Right lobe of liver (tissue), 6 donors: ENCODE measurements around the gene BEST1. TPM values are rescaled to one million over a fixed set of nuclear protein-coding genes. Genes with fewer than 3 reads are reported as not detected.

Experiments used
- ATAC-seq, 4 donors: fragments of 200-7000 bp; cut with Tn5 transposase; one replicate each; pipeline ENCODE4 v1.9.1; 2020; ENCODE audit warnings: mild to moderate bottlenecking in 4 of 4, moderate library complexity in 4 of 4
- DNase-seq, 3 donors: peaks; one replicate each; pipeline ENCODE4 v3.0.0-alpha.2; 2020
- H3K27ac ChIP-seq, 3 donors: fragments of 200-600 bp; one replicate each; pipeline ENCODE4 v1.8.0; 2022
- H3K27me3 ChIP-seq, 2 donors: fragments of 200-600 bp; one replicate each; pipeline ENCODE4 v1.8.0; 2022
- H3K36me3 ChIP-seq, 4 donors: fragments of 200-600 bp; sonication (generic) in 1 of 4; one replicate each; pipeline versions ENCODE4 v1.5.1 to v1.8.0; 2017 to 2022; ENCODE audit warnings: control low read depth in 1 of 4
- H3K4me1 ChIP-seq, 4 donors: fragments of 200-600 bp; sonication (generic) in 1 of 4; one replicate each; pipeline versions ENCODE4 v1.5.1 to v1.8.0; 2017 to 2022; ENCODE audit warnings: control low read depth in 1 of 4
- H3K4me3 ChIP-seq, 3 donors: fragments of 200-600 bp; one replicate each; pipeline ENCODE4 v1.8.0; 2022
- H3K9me3 ChIP-seq, 4 donors: fragments of 200-600 bp; sonication (generic) in 1 of 4; one replicate each; pipeline versions ENCODE4 v1.5.1 to v1.8.0; 2017 to 2022; ENCODE audit warnings: control low read depth in 1 of 4
- POLR2A ChIP-seq: fragments of 450-650 bp; IDR thresholded peaks from one replicate; pipeline ENCODE4 v1.6.1; 2017; ENCODE audit warnings: antibody characterized with exemption, mild to moderate bottlenecking
- WGBS: methylation state at CpG from one replicate; pipeline ENCODE4 v1.1.6; 2018; ENCODE audit warnings: low coverage, low lambda C conversion rate; ENCODE audit not compliant: insufficient coverage; ENCODE audit errors: missing lambda C conversion rate; 5-methylcytosine and 5-hydroxymethylcytosine counted together
- intact Hi-C, 2 donors: fragments of 100-400 bp; cut with DNase I; formaldehyde crosslinking; loops; one replicate each; pipeline versions ENCODE4 v1.11.2 to v1.14.1; 2022
- total RNA-seq, 6 experiments: library from RNA; depleted of rRNA in 2 of 6; stranded (reverse); fragments of >200 nt in 2 of 6; fragmentation: NEBNext Ultra II Directional in 3 of 6; extraction: Animal tissue kit (Norgen Biotek cat#: 25700) in 3 of 6; gene quantifications; one replicate each; pipeline versions ENCODE4 v1.1.0 to v1.2.4, GENCODE V29; 2016 to 2023
- TF ChIP-seq, protein P1 (sequence below), 4 donors: fragments of 200-600 bp in 3 of 4; fragments of 450-650 bp in 1 of 4; IDR thresholded peaks; one replicate each; pipeline versions ENCODE4 v1.5.1 to v1.8.0; 2016 to 2022; ENCODE audit warnings: antibody characterized with exemption in 4 of 4, mild to moderate bottlenecking in 2 of 4
- donor health status: DM: no; HTN: yes; CAD: no.
- donor health status: DM: no; HTN: no; CAD: no.
- donor health status: DM: no; HTN: no; CAD: no.
- donor health status: DM: no; HTN: yes; CAD: no.
- donor health status: DM: no; HTN: yes; CAD: no.

BEST1 gene
- total RNA-seq, 6 experiments from 2014 or later: 0.55 to 2.3 (median 0.91) TPM

DNA sequence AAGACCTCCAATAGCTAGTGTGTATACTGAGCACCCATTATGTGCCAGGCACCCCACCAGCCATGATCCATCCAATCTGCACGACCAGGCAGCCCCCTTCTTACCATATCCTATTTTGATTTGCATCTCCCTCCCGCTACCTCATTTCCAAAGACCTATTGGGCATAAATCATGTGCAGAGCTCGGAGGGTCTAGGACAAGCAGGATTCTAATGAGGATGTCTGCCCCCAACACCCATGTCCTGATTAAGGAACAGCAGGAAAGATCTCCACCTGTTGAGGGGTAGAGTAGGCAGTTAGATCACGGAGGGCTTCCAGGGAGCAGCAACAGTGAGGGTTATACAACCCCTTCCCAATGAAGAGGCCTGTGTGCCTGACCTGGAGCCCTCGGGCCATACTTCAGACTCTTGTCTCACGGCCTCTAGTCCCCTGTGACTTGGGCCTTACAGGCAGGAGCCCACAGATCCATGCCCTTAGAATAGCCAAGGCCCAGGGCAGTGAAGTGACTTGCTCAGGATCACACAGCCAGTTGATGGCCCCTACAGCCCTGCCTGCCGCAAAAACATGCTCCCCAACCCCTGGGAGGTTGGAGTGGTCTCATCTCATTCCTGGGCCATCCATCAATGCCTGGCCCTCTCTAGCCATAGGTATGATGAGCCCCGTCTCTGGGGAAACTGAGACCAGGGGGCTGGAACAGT, 36.3 kb upstream of the BEST1 start:
- H3K36me3 ChIP-seq: no peaks in the 10 kb centered on the region
- H3K27me3 ChIP-seq: no peaks in the 10 kb centered on the region
- TF ChIP-seq, protein P1, sequence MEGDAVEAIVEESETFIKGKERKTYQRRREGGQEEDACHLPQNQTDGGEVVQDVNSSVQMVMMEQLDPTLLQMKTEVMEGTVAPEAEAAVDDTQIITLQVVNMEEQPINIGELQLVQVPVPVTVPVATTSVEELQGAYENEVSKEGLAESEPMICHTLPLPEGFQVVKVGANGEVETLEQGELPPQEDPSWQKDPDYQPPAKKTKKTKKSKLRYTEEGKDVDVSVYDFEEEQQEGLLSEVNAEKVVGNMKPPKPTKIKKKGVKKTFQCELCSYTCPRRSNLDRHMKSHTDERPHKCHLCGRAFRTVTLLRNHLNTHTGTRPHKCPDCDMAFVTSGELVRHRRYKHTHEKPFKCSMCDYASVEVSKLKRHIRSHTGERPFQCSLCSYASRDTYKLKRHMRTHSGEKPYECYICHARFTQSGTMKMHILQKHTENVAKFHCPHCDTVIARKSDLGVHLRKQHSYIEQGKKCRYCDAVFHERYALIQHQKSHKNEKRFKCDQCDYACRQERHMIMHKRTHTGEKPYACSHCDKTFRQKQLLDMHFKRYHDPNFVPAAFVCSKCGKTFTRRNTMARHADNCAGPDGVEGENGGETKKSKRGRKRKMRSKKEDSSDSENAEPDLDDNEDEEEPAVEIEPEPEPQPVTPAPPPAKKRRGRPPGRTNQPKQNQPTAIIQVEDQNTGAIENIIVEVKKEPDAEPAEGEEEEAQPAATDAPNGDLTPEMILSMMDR (IDR thresholded peaks at IDR 0.05): no peak
- TF ChIP-seq POLR2A: no peak
- no peak for ATAC-seq
- no peak overlapping the region for H3K27ac ChIP-seq
- peak in 1 of 3 donors; percentile 24 for DNase-seq
- WGBS: 66% methylated on average over 6 of the region's 8 CpGs
- H3K4me1 ChIP-seq: peaks cover 0 to 5% (median 0%) of the 10 kb centered on the region in 4 donors
- intact Hi-C loops: no loop called here
- H3K4me3 ChIP-seq: no peak overlapping the region
- H3K9me3 ChIP-seq: no peaks in the 10 kb centered on the region

DNA sequence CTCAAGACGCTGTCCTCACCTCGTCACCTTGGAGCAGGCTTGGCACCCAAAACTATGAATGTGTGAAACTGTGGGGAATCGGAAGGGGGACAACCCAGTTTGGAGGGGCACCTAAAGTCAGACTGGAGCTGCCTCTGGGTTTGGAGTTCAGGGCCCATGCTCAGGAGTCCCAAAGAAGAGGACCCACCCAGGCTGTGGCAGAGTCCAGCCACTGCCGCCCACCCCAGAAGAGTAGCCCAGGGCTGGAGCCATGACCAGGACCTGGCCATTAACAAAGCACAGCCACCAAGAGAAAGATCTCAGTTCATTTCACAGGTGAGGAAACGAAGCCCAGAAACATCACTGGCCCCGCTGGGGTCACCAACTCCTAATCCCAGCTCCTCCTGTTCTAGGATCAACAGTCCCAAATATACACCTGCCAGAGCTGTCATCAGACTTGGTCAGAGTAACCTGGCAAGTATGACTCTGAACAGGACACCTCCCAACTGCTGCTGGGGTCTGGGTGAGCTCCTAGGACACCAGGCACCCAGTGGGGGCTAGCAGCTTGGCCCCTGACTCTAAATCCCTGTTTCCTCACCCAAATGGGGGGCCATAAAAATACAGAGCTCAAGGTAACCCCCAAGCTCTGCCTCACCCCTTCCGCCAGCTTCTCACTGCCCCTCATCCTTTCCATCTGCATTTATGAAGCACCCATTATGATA, 35.5 kb upstream of the BEST1 start:
- intact Hi-C loops: no loop called here
- no peak overlapping the region for H3K27ac ChIP-seq
- 61% methylated on average over 3 of the region's 7 CpGs for WGBS
- no peak overlapping the region for H3K4me3 ChIP-seq
- no peaks in the 10 kb centered on the region for H3K27me3 ChIP-seq
- H3K9me3 ChIP-seq: no peaks in the 10 kb centered on the region
- ATAC-seq (no peak), DNase-seq (peak in 1 of 3 donors; percentile 29)
- H3K4me1 ChIP-seq: peaks cover 0 to 5% (median 0%) of the 10 kb centered on the region in 4 donors
- H3K36me3 ChIP-seq: no peaks in the 10 kb centered on the region
- TF ChIP-seq, protein P1 (IDR thresholded peaks at IDR 0.05): no peak
- TF ChIP-seq POLR2A: no peak

DNA sequence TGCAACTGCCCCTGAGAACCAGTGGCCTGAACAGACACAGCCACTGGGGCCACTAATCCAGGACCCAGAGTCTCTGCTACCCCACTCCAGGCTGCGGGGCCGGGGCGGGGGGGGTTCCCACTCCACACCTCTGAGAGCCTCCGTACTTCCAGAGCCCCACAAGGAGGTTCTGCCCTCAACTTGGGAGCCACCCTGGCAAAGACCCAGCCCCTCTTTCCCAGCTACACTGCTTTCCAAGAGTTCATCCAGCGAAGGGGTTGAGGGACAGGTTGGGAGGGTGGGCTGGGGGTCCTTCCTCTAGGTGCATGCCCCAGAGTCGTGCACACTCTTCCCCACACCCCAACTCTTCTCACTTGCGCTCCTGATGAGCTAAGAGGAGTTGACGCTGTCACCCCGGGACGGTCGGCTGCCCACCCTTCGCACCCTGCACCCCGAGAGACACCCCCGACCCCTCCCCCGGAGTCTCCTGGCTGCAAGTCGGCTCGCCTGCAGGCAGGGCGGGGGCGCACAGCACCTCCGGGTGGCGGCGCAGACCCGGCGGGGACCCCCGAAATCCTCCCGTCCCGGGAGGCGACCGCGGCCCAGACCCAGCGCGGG, 33.3 kb upstream of the BEST1 start:
- Histone ChIP-seq H3K4me1 (peaks cover 0 to 3% (median 0%) of the 10 kb centered on the region in 4 donors), H3K36me3 (no peaks in the 10 kb centered on the region), H3K9me3 (no peaks in the 10 kb centered on the region), H3K4me3 (peak overlapping the region; percentile 37 to 64 (median 44)), H3K27me3 (no peaks in the 10 kb centered on the region), H3K27ac (peak overlapping the region; percentile 37 to 76 (median 63))
- no peak for ATAC-seq
- TF ChIP-seq POLR2A: no peak
- TF ChIP-seq, protein P1 (IDR thresholded peaks at IDR 0.05): no peak
- intact Hi-C loops: no loop called here
- DNase-seq: peak in 2 of 3 donors; percentile 45 to 56
- 24% methylated on average over 9 of the region's 32 CpGs for WGBS

DNA sequence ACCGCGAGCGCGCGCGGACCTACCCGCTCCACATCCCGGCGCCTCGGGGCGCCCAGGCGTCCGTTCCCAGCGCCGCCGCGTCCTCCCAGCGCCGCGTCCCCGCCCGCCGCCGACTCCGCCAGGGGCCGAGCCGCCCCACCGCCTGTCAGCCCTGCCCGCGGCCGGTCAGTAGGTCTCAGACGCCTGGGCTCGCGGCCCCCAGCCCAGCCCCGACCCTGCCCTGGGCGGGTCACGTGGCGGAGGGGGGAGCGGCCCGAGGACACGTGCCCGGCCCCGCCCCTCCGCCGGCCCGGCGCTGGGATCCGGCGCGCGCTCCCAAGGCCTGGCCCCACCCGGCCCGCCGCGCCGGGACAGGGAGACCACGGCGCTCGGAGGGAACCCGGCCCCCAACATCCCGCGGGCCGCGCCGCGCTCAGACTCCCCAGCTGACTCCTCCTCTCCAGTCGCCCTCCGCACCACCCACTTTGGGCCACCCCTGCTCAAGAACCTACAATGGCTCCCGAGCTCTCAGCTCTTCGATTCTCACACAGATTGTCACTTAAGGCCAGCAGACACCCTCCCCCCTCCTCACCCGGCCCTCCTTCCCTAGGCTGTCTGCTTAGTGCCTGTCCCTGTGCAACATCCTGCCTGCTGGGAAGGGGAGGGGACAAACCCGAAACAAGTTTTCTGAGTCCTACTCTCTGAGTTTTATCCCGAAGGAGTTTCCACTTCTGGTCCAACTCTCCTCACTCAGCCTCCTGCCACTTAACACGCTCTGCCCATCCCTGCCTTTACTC, 32.6 kb upstream of the BEST1 start, which contains the start of gene RAB3IL1:
Gene RAB3IL1, minus strand, starts transcription at position 233 of the 776 bp plus-strand sequence. Its CDS starts 199 bp downstream, at position 34.
- ATAC-seq: peak; percentile 75 to 80 (median 78)

More for the DNA sequence above, 32.6 kb upstream of the BEST1 start, which contains the start of gene RAB3IL1:
- H3K36me3 ChIP-seq: no peaks in the 10 kb centered on the region
- no peaks in the 10 kb centered on the region for H3K9me3 ChIP-seq
- peak within 1 kb of the TSS; percentile 37 to 64 (median 44) for H3K4me3 ChIP-seq
- H3K4me1 ChIP-seq: no peaks in the 10 kb centered on the region
- H3K27ac ChIP-seq: peak within 1 kb of the TSS; percentile 37 to 76 (median 63)
- peak; percentile 68 to 75 (median 68) for DNase-seq
- TF ChIP-seq POLR2A: peak; percentile 51
- TF ChIP-seq, protein P1 (IDR thresholded peaks at IDR 0.05): no peak
- no peaks in the 10 kb centered on the region for H3K27me3 ChIP-seq
- WGBS: 23% methylated on average over 7 of the region's 74 CpGs
- intact Hi-C loops: no loop called here
